ENCODE measurements around the gene SPINK4. TPM values are rescaled to one million over a fixed set of nuclear protein-coding genes. Genes with fewer than 3 reads are reported as not detected.

Gene SPINK4
- total and polyA plus RNA-seq, 4 donors, result 0.70 TPM; not detected in 3

DNA sequence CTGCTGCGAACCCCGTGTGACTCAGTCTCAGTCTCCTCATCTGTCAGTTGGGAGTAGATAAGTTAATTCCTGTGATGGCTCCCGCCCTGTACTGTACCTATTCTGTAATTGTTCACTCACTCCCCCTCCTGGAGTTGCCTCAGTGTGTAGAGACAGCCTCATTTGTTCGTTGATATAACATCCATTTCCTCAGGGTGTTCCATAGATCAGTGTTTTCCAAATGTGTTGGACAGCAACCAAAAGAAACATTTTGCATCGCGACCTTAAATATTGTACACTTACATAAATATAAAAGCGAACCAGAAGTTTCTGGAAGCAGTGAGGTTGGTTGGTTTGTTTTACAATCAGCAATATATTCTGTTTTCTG, 51.0 kb downstream of the SPINK4 start:
- Histone ChIP-seq H3K4me3 (ENCODE audit: low read depth in 1 of 3, low read length in 3 of 3) (peak overlapping the region; percentile 55 to 92 (median 91)), H3K9ac (ENCODE audit: low read depth in 1 of 2, low read length in 2 of 2) (peak overlapping the region; percentile 91 to 96), H3K27ac (ENCODE audit: low read depth in 1 of 2, low read length in 2 of 2) (peak overlapping the region; percentile 99 to 100), H3K36me3 (ENCODE audit: control insufficient read depth in 4 of 4, insufficient read depth in 3 of 4, low read depth in 1 of 4, low read length in 3 of 4) (peaks cover 0 to 11% (median 3%) of the 10 kb centered on the region in 4 donors), H3K9me3 (ENCODE audit: control insufficient read depth in 4 of 4, low read length in 3 of 4) (no peaks in the 10 kb centered on the region), H3K27me3 (ENCODE audit: control insufficient read depth in 4 of 4, insufficient read depth in 4 of 4, low read length in 3 of 4) (no peaks in the 10 kb centered on the region), H3K4me1 (ENCODE audit: control insufficient read depth in 4 of 4, insufficient read depth in 4 of 4, low read length in 3 of 4) (peaks cover 22 to 59% (median 43%) of the 10 kb centered on the region in 4 donors)
- 11% methylated on average over 7 of the region's 7 CpGs for WGBS
- no peak for DNase-seq (ENCODE audit: low spot score)
- TF ChIP-seq FOXA2 (IDR thresholded peaks at IDR 0.05), result no peak
- TF ChIP-seq, protein P1, sequence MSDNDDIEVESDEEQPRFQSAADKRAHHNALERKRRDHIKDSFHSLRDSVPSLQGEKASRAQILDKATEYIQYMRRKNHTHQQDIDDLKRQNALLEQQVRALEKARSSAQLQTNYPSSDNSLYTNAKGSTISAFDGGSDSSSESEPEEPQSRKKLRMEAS (IDR thresholded peaks at IDR 0.05), result no peak
- TF ChIP-seq, protein P2, sequence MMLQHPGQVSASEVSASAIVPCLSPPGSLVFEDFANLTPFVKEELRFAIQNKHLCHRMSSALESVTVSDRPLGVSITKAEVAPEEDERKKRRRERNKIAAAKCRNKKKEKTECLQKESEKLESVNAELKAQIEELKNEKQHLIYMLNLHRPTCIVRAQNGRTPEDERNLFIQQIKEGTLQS (IDR thresholded peaks at IDR 0.05), result no peak
- no peak for TF ChIP-seq NR2F2 (IDR thresholded peaks at IDR 0.05)
- no peak for TF ChIP-seq SP1 (IDR thresholded peaks at IDR 0.05)
- no peak for TF ChIP-seq RXRA (IDR thresholded peaks at IDR 0.05)
- no peak for TF ChIP-seq CTCF (IDR thresholded peaks at IDR 0.05; ENCODE audit: low read depth, low read length, missing input control)
- TF ChIP-seq HNF4A (conservative IDR thresholded peaks at IDR 0.05), result no peak
- TF ChIP-seq YY1 (IDR thresholded peaks at IDR 0.05), result no peak
- no peak for TF ChIP-seq HNF4G (IDR thresholded peaks at IDR 0.05)
- no peak for TF ChIP-seq GABPA (IDR thresholded peaks at IDR 0.05 in 1 of 2, conservative IDR thresholded peaks at IDR 0.05 in 1 of 2)
- TF ChIP-seq EGR1 (IDR thresholded peaks at IDR 0.05; ENCODE audit: low read depth in 2 of 2), result no peak

DNA sequence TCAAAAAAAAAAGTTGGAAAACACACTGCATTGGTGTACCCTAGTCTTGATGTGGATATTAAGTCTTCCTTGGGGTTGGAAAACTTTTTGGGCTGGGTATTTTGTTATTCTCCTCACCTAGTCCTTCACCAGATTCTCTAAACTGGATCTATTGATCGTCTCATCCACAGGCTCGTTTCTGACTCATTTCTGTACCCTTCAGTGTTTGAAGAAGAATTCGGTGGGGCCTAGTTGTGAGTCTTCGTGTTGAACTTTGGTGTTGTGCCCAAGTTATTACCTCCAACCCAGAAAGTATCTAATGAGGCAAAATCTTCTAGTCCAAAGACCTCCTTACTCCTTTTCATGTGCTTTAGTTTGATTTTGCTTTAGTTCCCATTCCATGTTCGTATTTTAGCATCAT, 51.9 kb downstream of the SPINK4 start:
- peak overlapping the region; percentile 25 to 100 for H3K27ac ChIP-seq (ENCODE audit: low read depth in 1 of 2, low read length in 2 of 2)
- no peaks in the 10 kb centered on the region for H3K27me3 ChIP-seq (ENCODE audit: control insufficient read depth in 4 of 4, insufficient read depth in 4 of 4, low read length in 3 of 4)
- H3K4me1 ChIP-seq (ENCODE audit: control insufficient read depth in 4 of 4, insufficient read depth in 4 of 4, low read length in 3 of 4), result peaks cover 24 to 64% (median 50%) of the 10 kb centered on the region in 4 donors
- no peak overlapping the region for H3K9ac ChIP-seq (ENCODE audit: low read depth in 1 of 2, low read length in 2 of 2)
- no peak overlapping the region for H3K4me3 ChIP-seq (ENCODE audit: low read depth in 1 of 3, low read length in 3 of 3)
- TF ChIP-seq ZBTB33 (IDR thresholded peaks at IDR 0.05), result no peak
- TF ChIP-seq, protein P3, sequence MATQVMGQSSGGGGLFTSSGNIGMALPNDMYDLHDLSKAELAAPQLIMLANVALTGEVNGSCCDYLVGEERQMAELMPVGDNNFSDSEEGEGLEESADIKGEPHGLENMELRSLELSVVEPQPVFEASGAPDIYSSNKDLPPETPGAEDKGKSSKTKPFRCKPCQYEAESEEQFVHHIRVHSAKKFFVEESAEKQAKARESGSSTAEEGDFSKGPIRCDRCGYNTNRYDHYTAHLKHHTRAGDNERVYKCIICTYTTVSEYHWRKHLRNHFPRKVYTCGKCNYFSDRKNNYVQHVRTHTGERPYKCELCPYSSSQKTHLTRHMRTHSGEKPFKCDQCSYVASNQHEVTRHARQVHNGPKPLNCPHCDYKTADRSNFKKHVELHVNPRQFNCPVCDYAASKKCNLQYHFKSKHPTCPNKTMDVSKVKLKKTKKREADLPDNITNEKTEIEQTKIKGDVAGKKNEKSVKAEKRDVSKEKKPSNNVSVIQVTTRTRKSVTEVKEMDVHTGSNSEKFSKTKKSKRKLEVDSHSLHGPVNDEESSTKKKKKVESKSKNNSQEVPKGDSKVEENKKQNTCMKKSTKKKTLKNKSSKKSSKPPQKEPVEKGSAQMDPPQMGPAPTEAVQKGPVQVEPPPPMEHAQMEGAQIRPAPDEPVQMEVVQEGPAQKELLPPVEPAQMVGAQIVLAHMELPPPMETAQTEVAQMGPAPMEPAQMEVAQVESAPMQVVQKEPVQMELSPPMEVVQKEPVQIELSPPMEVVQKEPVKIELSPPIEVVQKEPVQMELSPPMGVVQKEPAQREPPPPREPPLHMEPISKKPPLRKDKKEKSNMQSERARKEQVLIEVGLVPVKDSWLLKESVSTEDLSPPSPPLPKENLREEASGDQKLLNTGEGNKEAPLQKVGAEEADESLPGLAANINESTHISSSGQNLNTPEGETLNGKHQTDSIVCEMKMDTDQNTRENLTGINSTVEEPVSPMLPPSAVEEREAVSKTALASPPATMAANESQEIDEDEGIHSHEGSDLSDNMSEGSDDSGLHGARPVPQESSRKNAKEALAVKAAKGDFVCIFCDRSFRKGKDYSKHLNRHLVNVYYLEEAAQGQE (IDR thresholded peaks at IDR 0.05), result no peak
- no peak for TF ChIP-seq RXRA (IDR thresholded peaks at IDR 0.05)
- TF ChIP-seq GABPA (IDR thresholded peaks at IDR 0.05 in 1 of 2, conservative IDR thresholded peaks at IDR 0.05 in 1 of 2), result no peak
- no peak for TF ChIP-seq EGR1 (IDR thresholded peaks at IDR 0.05; ENCODE audit: low read depth in 2 of 2)
- no peak for TF ChIP-seq NR2F2 (IDR thresholded peaks at IDR 0.05)
- TF ChIP-seq HNF4A (conservative IDR thresholded peaks at IDR 0.05), result no peak
- no peak for TF ChIP-seq HNF4G (IDR thresholded peaks at IDR 0.05)
- TF ChIP-seq JUND (IDR thresholded peaks at IDR 0.05), result no peak
- TF ChIP-seq, protein P2 (IDR thresholded peaks at IDR 0.05), result no peak
- DNase-seq (ENCODE audit: low spot score), result no peak
- H3K36me3 ChIP-seq (ENCODE audit: control insufficient read depth in 4 of 4, insufficient read depth in 3 of 4, low read depth in 1 of 4, low read length in 3 of 4), result peaks cover 0 to 12% (median 7%) of the 10 kb centered on the region in 4 donors
- no peaks in the 10 kb centered on the region for H3K9me3 ChIP-seq (ENCODE audit: control insufficient read depth in 4 of 4, low read length in 3 of 4)
- 76% methylated on average over 5 of the region's 5 CpGs for WGBS
